WTC11 (cell line): ENCODE measurements around the gene TMEM120B. TPM values are rescaled to one million over a fixed set of nuclear protein-coding genes. Genes with fewer than 3 reads are reported as not detected.

ENCODE experiments used
- ATAC-seq: fragments of 200-7000 bp; cut with Tn5 transposase; 2 replicates; pipeline ENCODE4 v1.10.0; 2021; ENCODE audit warnings: mild to moderate bottlenecking, moderate library complexity
- CTCF ChIA-PET: fragments of 300-600 bp; sonication (Branson Sonifier 250); formaldehyde crosslinking; loops from one replicate; lab custom pipeline; 2021; ENCODE audit warnings: antibody characterized with exemption; lab: Charles Lee
- POLR2A ChIA-PET: fragments of 350-600 bp; sonication (Branson Sonifier 250); formaldehyde crosslinking; loops from one replicate; lab custom pipeline; 2021; ENCODE audit warnings: antibody characterized with exemption; lab: Charles Lee
- DNase-seq: peaks from one replicate; pipeline ENCODE4 v3.0.0; 2021; ENCODE audit warnings: low spot score
- H3K27ac Mint-ChIP-seq: 2 replicates; pipeline ENCODE4 v1.8.0; 2021; ENCODE audit warnings: mixed read lengths
- H3K27me3 Mint-ChIP-seq: 2 replicates; pipeline ENCODE4 v1.8.0; 2021; ENCODE audit warnings: low read depth, mild to moderate bottlenecking, moderate library complexity, mixed read lengths
- H3K36me3 Mint-ChIP-seq: 2 replicates; pipeline ENCODE4 v1.8.0; 2021; ENCODE audit warnings: mixed read lengths
- H3K4me1 Mint-ChIP-seq: 2 replicates; pipeline ENCODE4 v1.8.0; 2022; ENCODE audit warnings: mixed read lengths
- H3K4me3 Mint-ChIP-seq: 2 replicates; pipeline ENCODE4 v1.8.0; 2021; ENCODE audit warnings: mild to moderate bottlenecking, moderate library complexity, mixed read lengths
- H3K9me3 Mint-ChIP-seq: 2 replicates; pipeline ENCODE4 v1.8.0; 2021; ENCODE audit warnings: mixed read lengths
- AFF4 ChIP-seq: sonication (generic); formaldehyde crosslinking; IDR thresholded peaks from 2 replicates; pipeline ENCODE4 v1.8.1; 2023; ENCODE audit warnings: mild to moderate bottlenecking, missing genetic modification reagents, borderline replicate concordance
- CTCF ChIP-seq: fragments of 200-600 bp; IDR thresholded peaks from 2 replicates; pipeline ENCODE4 v1.8.0; 2022; ENCODE audit warnings: antibody characterized with exemption
- ELF4 ChIP-seq: sonication (generic); formaldehyde crosslinking; IDR thresholded peaks from 2 replicates; pipeline ENCODE4 v1.8.1; 2022; ENCODE audit warnings: low read depth, mild to moderate bottlenecking, moderate library complexity, missing genetic modification reagents
- FOXJ3 ChIP-seq: sonication (generic); formaldehyde crosslinking; IDR thresholded peaks from 2 replicates; pipeline ENCODE4 v1.9.0; 2021; ENCODE audit warnings: missing genetic modification reagents, mild to moderate bottlenecking, borderline replicate concordance
- FOXK1 ChIP-seq: sonication (generic); formaldehyde crosslinking; IDR thresholded peaks from 2 replicates; pipeline ENCODE4 v1.8.0; 2022; ENCODE audit warnings: mild to moderate bottlenecking, moderate library complexity, missing genetic modification reagents
- HMGXB4 ChIP-seq: sonication (generic); formaldehyde crosslinking; IDR thresholded peaks from 2 replicates; pipeline ENCODE4 v1.8.1; 2023; ENCODE audit warnings: mild to moderate bottlenecking, moderate library complexity, missing genetic modification reagents
- IRF2 ChIP-seq: sonication (generic); formaldehyde crosslinking; IDR thresholded peaks from 2 replicates; pipeline ENCODE4 v1.8.0; 2022; ENCODE audit warnings: low read depth, missing genetic modification reagents, borderline replicate concordance
- MLX ChIP-seq: sonication (generic); formaldehyde crosslinking; IDR thresholded peaks from 2 replicates; pipeline ENCODE4 v1.8.1; 2023; ENCODE audit warnings: mild to moderate bottlenecking, missing genetic modification reagents, moderate library complexity
- NFATC4 ChIP-seq: fragments of 250-450 bp; sonication (Bioruptor Pico); IDR thresholded peaks from 2 replicates; pipeline ENCODE4 v1.9.0; 2021; ENCODE audit warnings: mild to moderate bottlenecking
- PRDM15 ChIP-seq: sonication (generic); formaldehyde crosslinking; IDR thresholded peaks from 2 replicates; pipeline ENCODE4 v1.8.0; 2022; ENCODE audit warnings: missing genetic modification reagents
- SMAD4 ChIP-seq: sonication (generic); formaldehyde crosslinking; IDR thresholded peaks from 2 replicates; pipeline ENCODE4 v1.8.0; 2022; ENCODE audit warnings: mild to moderate bottlenecking, missing genetic modification reagents
- ZMAT4 ChIP-seq: fragments of 250-450 bp; sonication (Bioruptor Pico); IDR thresholded peaks from 2 replicates; pipeline ENCODE4 v1.9.0; 2021; ENCODE audit warnings: mild to moderate bottlenecking
- ZNF138 ChIP-seq: sonication (generic); formaldehyde crosslinking; conservative IDR thresholded peaks from 2 replicates; pipeline ENCODE4 v1.8.1; 2022; ENCODE audit warnings: mild to moderate bottlenecking, moderate library complexity, missing genetic modification reagents
- ZNF219 ChIP-seq: sonication (generic); formaldehyde crosslinking; IDR thresholded peaks from 2 replicates; pipeline ENCODE4 v1.8.0; 2023; ENCODE audit warnings: missing genetic modification reagents, mild to moderate bottlenecking, borderline replicate concordance
- ZNF423 ChIP-seq: fragments of 250-450 bp; sonication (Bioruptor Pico); IDR thresholded peaks from 2 replicates; pipeline ENCODE4 v2.1.2; 2022; ENCODE audit warnings: mild to moderate bottlenecking, moderate library complexity
- ZNF425 ChIP-seq: fragments of 250-450 bp; sonication (Bioruptor Pico); conservative IDR thresholded peaks from 2 replicates; pipeline ENCODE4 v1.9.0; 2021; ENCODE audit warnings: mild to moderate bottlenecking
- ZNF512 ChIP-seq: sonication (generic); formaldehyde crosslinking; IDR thresholded peaks from 2 replicates; pipeline ENCODE4 v1.8.1; 2022; ENCODE audit warnings: missing genetic modification reagents, borderline replicate concordance
- ZSCAN18 ChIP-seq: fragments of 250-450 bp; sonication (Bioruptor Pico); IDR thresholded peaks from 2 replicates; pipeline ENCODE4 v2.1.2; 2022; ENCODE audit warnings: mild to moderate bottlenecking, moderate library complexity
- total RNA-seq: library from RNA; stranded (reverse); gene quantifications from 3 replicates; pipeline ENCODE4 v1.2.3, GENCODE V29; 2021

The TMEM120B gene
- total RNA-seq, 1 experiment from 2014 or later: 36.9 TPM

- H3K27me3 Mint-ChIP-seq: no peaks in the 10 kb centered on the region
- no peaks in the 10 kb centered on the region for H3K9me3 Mint-ChIP-seq
- peaks cover 11% of the 10 kb centered on the region for H3K36me3 Mint-ChIP-seq
- H3K27ac Mint-ChIP-seq: peak overlapping the region; percentile 95
- ChIA-PET CTCF (interaction anchor here (0.6 to 2.0 kb wide), 4 partner anchors 58 to 165 kb away, joined by 4 to 9 read pairs (median 5); partner anchors contain the start of gene RHOF), POLR2A (no interaction called here)
- no peak for ATAC-seq
- no peak for TF ChIP-seq ZSCAN18
- no peak for TF ChIP-seq ZMAT4 (CRISPR knock-in tag)
- TF ChIP-seq NFATC4 (CRISPR knock-in tag): no peak
- TF ChIP-seq PRDM15 (CRISPR knock-in tag): no peak
- TF ChIP-seq ZNF512 (CRISPR knock-in tag): no peak
- no peak for TF ChIP-seq ZNF425 (CRISPR knock-in tag)
- no peak for TF ChIP-seq ZNF138 (CRISPR knock-in tag)
- no peak for TF ChIP-seq HMGXB4 (CRISPR knock-in tag)
- TF ChIP-seq MLX (CRISPR knock-in tag): no peak
- no peak for TF ChIP-seq IRF2
- TF ChIP-seq ZNF219 (CRISPR knock-in tag): no peak
- no peak for TF ChIP-seq ELF4 (CRISPR knock-in tag)
- TF ChIP-seq ZNF423 (CRISPR knock-in tag): no peak
- no peak for TF ChIP-seq FOXK1 (CRISPR knock-in tag)
- no peak for TF ChIP-seq CTCF
- TF ChIP-seq FOXJ3 (CRISPR knock-in tag): no peak
- TF ChIP-seq AFF4: no peak
- TF ChIP-seq SMAD4 (CRISPR knock-in tag): no peak
- peak; percentile 19 for DNase-seq
- H3K4me3 Mint-ChIP-seq: no peak overlapping the region
- peaks cover 31% of the 10 kb centered on the region for H3K4me1 Mint-ChIP-seq
Observed at GRCh38 chr12:121717041-121717699, 4.6 kb downstream of the TMEM120B start.
